A549 (cell line): ENCODE results near the gene COMMD2. TPM values are rescaled to one million over a fixed set of nuclear protein-coding genes. Genes with fewer than 3 reads are reported as not detected.

Experiments
- ATAC-seq, 2 experiments: fragments of 200-7000 bp in 1 of 2; fragments of >200 bp in 1 of 2; cut with Nextera tagmentation in 1 of 2; cut with Tn5 transposase in 1 of 2; 3 replicates each; pipeline versions ENCODE4 v1.8.0 to v1.9.1; 2018 to 2020; ENCODE audit warnings: mild to moderate bottlenecking in 1 of 2, moderate library complexity in 1 of 2
- CTCF ChIA-PET: fragments of 300-600 bp; sonication (Branson Sonifier 250); formaldehyde crosslinking; extraction: SDS; loops from one replicate; lab custom pipeline; 2021; ENCODE audit warnings: antibody characterized with exemption, inconsistent platforms; lab: Yijun Ruan, JAX
- POLR2A ChIA-PET: fragments of 350-600 bp; formaldehyde crosslinking; extraction: SDS; loops from one replicate; lab custom pipeline; 2021; ENCODE audit warnings: antibody characterized with exemption, inconsistent platforms; lab: Yijun Ruan, JAX
- DNase-seq, 2 experiments: peaks; one replicate each; pipeline versions ENCODE4 v3.0.0 to v3.0.0-alpha.2; 2011 to 2016; ENCODE audit warnings: low read depth in 1 of 2, low spot score in 1 of 2
- FAIRE-seq: peaks from 2 replicates; lab custom pipeline; 2011; peaks lifted over from hg19 to GRCh38; lab: Jason Lieb, UNC
- H3K27ac ChIP-seq, 2 experiments: fragments of >200 bp; sonication (Bioruptor Twin); formaldehyde crosslinking; 3 replicates each; pipeline ENCODE4 v1.5.1; 2016 to 2017
- H3K4me1 ChIP-seq: fragments of >200 bp; sonication (Bioruptor Twin); formaldehyde crosslinking; 3 replicates; pipeline ENCODE4 v1.6.1; 2016
- H3K4me2 ChIP-seq: fragments of >200 bp; sonication (Bioruptor Twin); formaldehyde crosslinking; 3 replicates; pipeline ENCODE4 v1.6.1; 2016
- H3K4me3 ChIP-seq: fragments of >200 bp; sonication (Bioruptor Twin); formaldehyde crosslinking; 3 replicates; pipeline ENCODE4 v1.5.1; 2016
- H3K9me3 ChIP-seq: fragments of >200 bp; sonication (Bioruptor Twin); formaldehyde crosslinking; 3 replicates; pipeline ENCODE4 v1.6.1; 2016
- BCL3 ChIP-seq: fragments of >200 bp; sonication (Bioruptor Twin); formaldehyde crosslinking; IDR thresholded peaks from 3 replicates; pipeline ENCODE4 v1.6.1; 2016
- FOSL2 ChIP-seq, 2 experiments: fragments of 450-650 bp in 1 of 2; fragments of >200 bp in 1 of 2; sonication (Bioruptor Twin) in 1 of 2; formaldehyde crosslinking; IDR thresholded peaks; 2 replicates each; pipeline versions ENCODE4 v1.5.0 to v1.6.1; 2016 to 2020; ENCODE audit warnings: mild to moderate bottlenecking in 1 of 2, moderate library complexity in 1 of 2
- GATA3 ChIP-seq: IDR thresholded peaks from 2 replicates; pipeline ENCODE4 v1.6.1; 2012; ENCODE audit warnings: borderline replicate concordance
- HDAC2 ChIP-seq: fragments of 200-600 bp; sonication (generic); IDR thresholded peaks from 2 replicates; pipeline ENCODE4 v1.6.1; 2016
- HOXB13 ChIP-seq: fragments of 250-450 bp; sonication (Bioruptor Pico); IDR thresholded peaks from 2 replicates; pipeline ENCODE4 v1.5.0; 2020; ENCODE audit warnings: low read depth, mild to moderate bottlenecking, moderate library complexity
- HOXB5 ChIP-seq: fragments of 250-450 bp; sonication (Bioruptor Pico); IDR thresholded peaks from 2 replicates; pipeline ENCODE4 v1.5.0; 2020; ENCODE audit warnings: mild to moderate bottlenecking, moderate library complexity
- JUN ChIP-seq, 2 experiments: fragments of >200 bp; sonication (Bioruptor Twin); formaldehyde crosslinking; IDR thresholded peaks; 2 replicates in 1 of 2; 3 replicates in 1 of 2; pipeline ENCODE4 v1.6.1; 2016 to 2017
- NR3C1 ChIP-seq: fragments of >200 bp; sonication (Bioruptor Twin); formaldehyde crosslinking; IDR thresholded peaks from 3 replicates; pipeline ENCODE4 v1.6.1; 2017
- POLR2AphosphoS2 ChIP-seq: conservative IDR thresholded peaks from 2 replicates; pipeline ENCODE4 v1.6.1; 2012; ENCODE audit warnings: low read length, improper control_type of control experiment, inconsistent platforms
- RAD21 ChIP-seq, 2 experiments: fragments of >200 bp in 1 of 2; sonication (Bioruptor Twin) in 1 of 2; formaldehyde crosslinking in 1 of 2; IDR thresholded peaks in 1 of 2; conservative IDR thresholded peaks in 1 of 2; 2 replicates in 1 of 2; 3 replicates in 1 of 2; pipeline ENCODE4 v1.6.1; 2012 to 2018; ENCODE audit warnings: inconsistent platforms in 1 of 2
- RARB ChIP-seq: fragments of 250-450 bp; sonication (Bioruptor Pico); IDR thresholded peaks from 2 replicates; pipeline ENCODE4 v1.8.0; 2021; ENCODE audit warnings: mild to moderate bottlenecking, moderate library complexity
- RCOR1 ChIP-seq: fragments of 150-350 bp; IDR thresholded peaks from 2 replicates; pipeline ENCODE4 v1.6.1; 2014; ENCODE audit warnings: antibody characterized with exemption, low read length, low read depth
- SREBF2 ChIP-seq: fragments of 450-650 bp; IDR thresholded peaks from 2 replicates; pipeline ENCODE4 v1.6.1; 2014; ENCODE audit warnings: mild to moderate bottlenecking, moderate library complexity
- TFCP2L1 ChIP-seq: fragments of 250-450 bp; sonication (Bioruptor Pico); IDR thresholded peaks from 2 replicates; pipeline ENCODE4 v1.5.0; 2021; ENCODE audit warnings: mild to moderate bottlenecking
- ZFP36 ChIP-seq: fragments of 450-650 bp; IDR thresholded peaks from 2 replicates; pipeline ENCODE4 v1.6.1; 2014; ENCODE audit warnings: borderline replicate concordance; ENCODE audit not compliant: partially characterized antibody
- WGBS: methylation state at CpG from one replicate; pipeline ENCODE4 v1.1.6; 2017; ENCODE audit errors: missing lambda C conversion rate; 5-methylcytosine and 5-hydroxymethylcytosine counted together
- polyA plus RNA-seq, 4 experiments: library from polyadenylated mRNA; depleted of rRNA in 3 of 4; stranded (reverse); fragments of >200 nt; fragmentation: RNase III in 1 of 4; extraction: RNeasy Plus Mini Kit Qiagen cat#74134 plus additional on column Dnase treatment in 1 of 4; gene quantifications; 2 replicates in 3 of 4; 3 replicates in 1 of 4; pipeline ENCODE4 v1.2.3, GENCODE V29; 2011 to 2017

COMMD2 gene
- polyA plus RNA-seq, 2 of the 4 experiments (the other 2 are of a cell fraction), result 20.5 to 76.1 TPM

- H3K27ac ChIP-seq, result no peak overlapping the region; a peak in 1 of 6 replicates
- peak overlapping the region; percentile 30 for H3K4me2 ChIP-seq
- DNase-seq (peak in 1 of 2 experiments; percentile 29), FAIRE-seq (no peak), ATAC-seq (no peak; a peak in 1 of 6 replicates)
- TF ChIP-seq RCOR1 (no peak), HOXB13 (CRISPR knock-in tag) (no peak), SREBF2 (no peak)
- WGBS, result 47% methylated on average over 2 of the region's 2 CpGs
- POLR2A ChIA-PET, result no interaction called here
- H3K4me3 ChIP-seq, result no peak overlapping the region
- H3K4me1 ChIP-seq, result peaks cover 9% of the 10 kb centered on the region; the same call in 2 of the 3 replicates
- CTCF ChIA-PET, result interaction anchor here (1.5 to 3.2 kb wide), 2 partner anchors 18 to 19 kb away, joined by 3 to 18 read pairs; no protein-coding TSS in a partner anchor
- H3K9me3 ChIP-seq, result no peaks in the 10 kb centered on the region
Measured at GRCh38 chr3:149790268-149790667, 38.0 kb upstream of the COMMD2 start.

DNA sequence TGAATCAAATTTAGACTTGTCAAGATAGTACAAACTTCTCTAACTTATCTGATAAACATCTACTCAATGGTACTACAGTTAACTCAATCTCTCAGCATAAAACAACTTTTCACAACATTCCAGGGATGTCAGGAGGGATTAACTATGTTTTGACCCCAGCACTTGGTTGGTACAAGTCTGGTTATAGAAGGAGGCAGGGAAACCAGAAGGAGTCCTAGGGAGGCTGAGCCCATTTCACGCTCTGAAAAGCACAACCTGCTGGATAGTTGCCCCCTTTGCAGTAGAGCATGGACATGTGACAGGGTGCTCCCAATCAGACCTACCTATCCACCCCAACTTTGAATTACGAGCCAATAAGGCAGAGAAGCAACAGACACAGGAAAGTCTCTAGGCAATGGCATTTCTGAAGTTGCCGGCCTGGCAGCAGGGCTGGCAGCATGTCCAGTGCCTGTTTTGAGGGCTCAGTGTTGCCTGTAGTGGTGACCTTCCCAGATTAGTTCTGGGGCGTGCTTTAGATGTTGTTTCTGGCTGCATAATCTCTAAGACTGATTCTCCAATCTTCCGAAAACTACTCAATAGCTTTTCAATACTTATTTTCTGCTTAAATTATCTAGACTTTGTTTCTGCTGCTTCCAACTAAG is 31.9 kb upstream of the COMMD2 start:
- peak; percentile 70 for FAIRE-seq
- 80% methylated on average over 5 of the region's 5 CpGs for WGBS
- Histone ChIP-seq H3K4me3 (no peak overlapping the region), H3K9me3 (no peaks in the 10 kb centered on the region), H3K4me2 (peak overlapping the region; percentile 60), H3K27ac (peak overlapping the region; percentile 56 to 80), H3K4me1 (peaks cover 18% of the 10 kb centered on the region)
- DNase-seq, result peak in 1 of 2 experiments; percentile 23
- POLR2A ChIA-PET, result no interaction called here
- no peak for TF ChIP-seq ZFP36
- TF ChIP-seq POLR2AphosphoS2, result no peak
- no peak for TF ChIP-seq JUN (IDR thresholded peaks at IDR 0.05)
- no peak for TF ChIP-seq RAD21 (conservative IDR thresholded peaks at IDR 0.05 in 1 of 2, IDR thresholded peaks at IDR 0.05 in 1 of 2)
- TF ChIP-seq HOXB5 (CRISPR knock-in tag), result no peak
- peak; percentile 55; the same call in 1 of the 2 replicates for TF ChIP-seq GATA3
- peak in 1 of 2 experiments; percentile 71; a peak in 3 of 6 replicates for ATAC-seq
- CTCF ChIA-PET, result interaction anchor here (0.9 to 1.6 kb wide), 2 partner anchors 12 to 272 kb away, joined by 3 to 7 read pairs; no protein-coding TSS in a partner anchor

- peak; percentile 86 for FAIRE-seq
- H3K9me3 ChIP-seq, result no peaks in the 10 kb centered on the region
- peak; percentile 56 to 79; a peak in 4 of 6 replicates for ATAC-seq
- no peak for TF ChIP-seq NR3C1
- no peak for TF ChIP-seq FOSL2 (IDR thresholded peaks at IDR 0.05)
- TF ChIP-seq FOSL2 (CRISPR knock-in tag; IDR thresholded peaks at IDR 0.05), result peak; percentile 83
- H3K4me3 ChIP-seq, result no peak overlapping the region
- H3K4me2 ChIP-seq, result peak overlapping the region; percentile 60
- ChIA-PET POLR2A (no interaction called here), CTCF (interaction anchor here (0.9 to 1.6 kb wide), 2 partner anchors 12 to 271 kb away, joined by 3 to 7 read pairs; no protein-coding TSS in a partner anchor)
- peak; percentile 31 to 42 for DNase-seq
- H3K4me1 ChIP-seq, result peaks cover 18% of the 10 kb centered on the region
- H3K27ac ChIP-seq, result peak overlapping the region; percentile 22 to 56; a peak in 3 of 6 replicates
Measured at GRCh38 chr3:149783576-149783975, 31.3 kb upstream of the COMMD2 start.

- no peak overlapping the region for H3K4me3 ChIP-seq
Measured at GRCh38 chr3:149781741-149782140, 29.5 kb upstream of the COMMD2 start.

More at GRCh38 chr3:149781741-149782140, 29.5 kb upstream of the COMMD2 start:
- H3K27ac ChIP-seq, result no peak overlapping the region
- FAIRE-seq (no peak), ATAC-seq (no peak), DNase-seq (no peak)
- ChIA-PET POLR2A (interaction anchor here (1.0 kb wide), 1 partner anchor 29 kb away, joined by 4 read pairs; the partner anchor contains the start of gene COMMD2), CTCF (interaction anchor here (1.2 to 1.9 kb wide), 5 partner anchors 8 to 241 kb away, joined by 3 to 21 read pairs (median 8); no protein-coding TSS in a partner anchor)
- H3K4me2 ChIP-seq, result no peak overlapping the region
- H3K4me1 ChIP-seq, result peaks cover 18% of the 10 kb centered on the region
- WGBS, result 93% methylated on average over 3 of the region's 3 CpGs
- TF ChIP-seq RARB (CRISPR knock-in tag), result no peak
- no peak for TF ChIP-seq HDAC2
- TF ChIP-seq JUN (IDR thresholded peaks at IDR 0.05), result no peak
- no peak for TF ChIP-seq TFCP2L1 (CRISPR knock-in tag)
- TF ChIP-seq BCL3, result no peak
- H3K9me3 ChIP-seq, result no peaks in the 10 kb centered on the region
